GM10248 (cell line): ENCODE measurements around the gene SLC6A16.

ENCODE experiments used
- CTCF ChIA-PET: fragments of 300-600 bp; sonication (Branson Sonifier 250); formaldehyde crosslinking; extraction: SDS; loops from one replicate; lab custom pipeline; 2021; ENCODE audit warnings: antibody characterized with exemption; lab: Yijun Ruan, JAX
- POLR2A ChIA-PET: fragments of 350-650 bp; sonication (Branson Sonifier 250); formaldehyde crosslinking; extraction: SDS; loops from one replicate; lab custom pipeline; 2020; ENCODE audit warnings: antibody characterized with exemption; lab: Yijun Ruan, JAX
- DNase-seq: peaks from one replicate; pipeline ENCODE4 v3.0.0; 2012; ENCODE audit errors: extremely low spot score
- CTCF ChIP-seq: IDR thresholded peaks from 2 replicates; pipeline ENCODE4 v1.5.1; 2012; ENCODE audit warnings: mild to moderate bottlenecking, low read depth; ENCODE audit errors: extremely low read depth, missing control alignments, control extremely low read depth

The SLC6A16 gene

GRCh38 chr19:49243129-49243528 is 81.9 kb downstream of the SLC6A16 start:
- no peak for TF ChIP-seq CTCF
- CTCF ChIA-PET = interaction anchor here (1.0 to 1.4 kb wide), 2 partner anchors 13 to 17 kb away, joined by 3 to 4 read pairs; no protein-coding TSS in a partner anchor
- DNase-seq = no peak
- POLR2A ChIA-PET = no interaction called here

- ChIA-PET POLR2A (no interaction called here), CTCF (interaction anchor here (0.8 to 1.3 kb wide), 3 partner anchors 16 to 59 kb away, joined by 3 to 5 read pairs (median 3); no protein-coding TSS in a partner anchor)
- no peak for TF ChIP-seq CTCF
- DNase-seq = no peak
Measured at GRCh38 chr19:49241769-49242168, 83.2 kb downstream of the SLC6A16 start.
